Coronary artery (tissue), 2 donors: ENCODE measurements around the gene THEMIS2.
A peak's percentile ranks its signal among the peaks of the same experiment; 100 is the strongest.

ENCODE experiments used
- DNase-seq: peaks from one replicate; pipeline ENCODE4 v3.0.0-alpha.2; 2017; ENCODE audit warnings: low spot score
- H3K27ac ChIP-seq, 2 donors: fragments of 200-600 bp; sonication (generic); one replicate each; pipeline ENCODE4 v1.5.1; 2016 to 2019
- H3K4me3 ChIP-seq: fragments of 200-600 bp; sonication (generic); 2 replicates; pipeline ENCODE4 v1.5.1; 2016; ENCODE audit warnings: mild to moderate bottlenecking, moderate library complexity
- CTCF ChIP-seq: fragments of 200-600 bp; sonication (generic); IDR thresholded peaks from one replicate; pipeline ENCODE4 v1.5.1; 2019; ENCODE audit warnings: antibody characterized with exemption

THEMIS2 gene

GRCh38 chr1:27934818-27935549 lies 62.6 kb downstream of the THEMIS2 start, which contains the start of gene SMPDL3B:
SMPDL3B (plus strand) TSS chr1:27935000; CDS start chr1:27935184, 184 bp downstream.
- no peak for DNase-seq
- no peak for TF ChIP-seq CTCF
- H3K4me3 ChIP-seq: peak within 1 kb of the TSS; percentile 20
- no peak within 1 kb of the TSS for H3K27ac ChIP-seq

- H3K4me3 ChIP-seq: no peak overlapping the region
- no peak for TF ChIP-seq CTCF
- H3K27ac ChIP-seq: no peak overlapping the region
- no peak for DNase-seq
These were observed 63.4 kb downstream of the THEMIS2 start for GRCh38 chr1:27935721-27936120.
